Right lobe of liver (tissue), 6 donors: Measurements from ENCODE around the gene VMP1. TPM values are rescaled to one million over a fixed set of nuclear protein-coding genes. Genes with fewer than 3 reads are reported as not detected.
A peak's percentile ranks its signal among the peaks of the same experiment; 100 is the strongest.

Experiments used
- ATAC-seq, 4 donors: fragments of 200-7000 bp; cut with Tn5 transposase; one replicate each; pipeline ENCODE4 v1.9.1; 2020; ENCODE audit warnings: mild to moderate bottlenecking in 4 of 4, moderate library complexity in 4 of 4
- DNase-seq, 3 donors: peaks; one replicate each; pipeline ENCODE4 v3.0.0-alpha.2; 2020
- H3K27ac ChIP-seq, 3 donors: fragments of 200-600 bp; one replicate each; pipeline ENCODE4 v1.8.0; 2022
- H3K27me3 ChIP-seq, 2 donors: fragments of 200-600 bp; one replicate each; pipeline ENCODE4 v1.8.0; 2022
- H3K36me3 ChIP-seq, 4 donors: fragments of 200-600 bp; sonication (generic) in 1 of 4; one replicate each; pipeline versions ENCODE4 v1.5.1 to v1.8.0; 2017 to 2022; ENCODE audit warnings: control low read depth in 1 of 4
- H3K4me1 ChIP-seq, 4 donors: fragments of 200-600 bp; sonication (generic) in 1 of 4; one replicate each; pipeline versions ENCODE4 v1.5.1 to v1.8.0; 2017 to 2022; ENCODE audit warnings: control low read depth in 1 of 4
- H3K4me3 ChIP-seq, 3 donors: fragments of 200-600 bp; one replicate each; pipeline ENCODE4 v1.8.0; 2022
- H3K9me3 ChIP-seq, 4 donors: fragments of 200-600 bp; sonication (generic) in 1 of 4; one replicate each; pipeline versions ENCODE4 v1.5.1 to v1.8.0; 2017 to 2022; ENCODE audit warnings: control low read depth in 1 of 4
- POLR2A ChIP-seq: fragments of 450-650 bp; IDR thresholded peaks from one replicate; pipeline ENCODE4 v1.6.1; 2017; ENCODE audit warnings: antibody characterized with exemption, mild to moderate bottlenecking
- WGBS: methylation state at CpG from one replicate; pipeline ENCODE4 v1.1.6; 2018; ENCODE audit warnings: low coverage, low lambda C conversion rate; ENCODE audit not compliant: insufficient coverage; ENCODE audit errors: missing lambda C conversion rate; 5-methylcytosine and 5-hydroxymethylcytosine counted together
- intact Hi-C, 2 donors: fragments of 100-400 bp; cut with DNase I; formaldehyde crosslinking; loops; one replicate each; pipeline versions ENCODE4 v1.11.2 to v1.14.1; 2022
- total RNA-seq, 6 experiments: library from RNA; depleted of rRNA in 2 of 6; stranded (reverse); fragments of >200 nt in 2 of 6; fragmentation: NEBNext Ultra II Directional in 3 of 6; extraction: Animal tissue kit (Norgen Biotek cat#: 25700) in 3 of 6; gene quantifications; one replicate each; pipeline versions ENCODE4 v1.1.0 to v1.2.4, GENCODE V29; 2016 to 2023
- TF ChIP-seq, protein P1 (sequence below), 4 donors: fragments of 200-600 bp in 3 of 4; fragments of 450-650 bp in 1 of 4; IDR thresholded peaks; one replicate each; pipeline versions ENCODE4 v1.5.1 to v1.8.0; 2016 to 2022; ENCODE audit warnings: antibody characterized with exemption in 4 of 4, mild to moderate bottlenecking in 2 of 4
- donor health status: DM: no; HTN: yes; CAD: no.
- donor health status: DM: no; HTN: no; CAD: no.
- donor health status: DM: no; HTN: no; CAD: no.
- donor health status: DM: no; HTN: yes; CAD: no.
- donor health status: DM: no; HTN: yes; CAD: no.

The VMP1 gene
- total RNA-seq, 6 experiments from 2014 or later: 56.9 to 247 (median 160) TPM

DNA sequence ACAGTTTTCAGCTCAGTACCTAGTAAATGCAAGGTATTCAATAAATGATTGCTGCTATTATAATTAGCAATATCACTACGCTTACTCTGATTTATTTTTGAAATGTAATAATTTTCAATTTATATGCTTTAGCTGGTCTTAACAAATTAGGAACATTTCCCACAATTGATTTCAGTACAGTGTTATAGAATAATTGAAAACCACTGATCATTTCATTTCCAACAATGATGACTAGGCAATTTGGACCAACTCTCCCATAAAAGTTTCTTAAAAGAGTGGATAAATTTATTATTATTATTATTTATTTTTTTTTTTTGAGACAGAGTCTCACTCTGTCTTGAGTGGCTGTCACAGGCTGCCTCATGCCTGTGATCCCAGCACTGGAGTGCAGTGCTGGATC, 41.1 kb downstream of the VMP1 start:
- Histone ChIP-seq H3K9me3 (no peaks in the 10 kb centered on the region), H3K4me3 (no peak overlapping the region), H3K4me1 (peaks cover 0 to 8% (median 2%) of the 10 kb centered on the region in 4 donors), H3K27ac (no peak overlapping the region), H3K36me3 (peaks cover 0 to 2% (median 0%) of the 10 kb centered on the region in 4 donors), H3K27me3 (no peaks in the 10 kb centered on the region)
- intact Hi-C loops: no loop called here
- no peak for ATAC-seq
- 100% methylated on average over 1 of the region's 1 CpG for WGBS
- TF ChIP-seq, protein P1, sequence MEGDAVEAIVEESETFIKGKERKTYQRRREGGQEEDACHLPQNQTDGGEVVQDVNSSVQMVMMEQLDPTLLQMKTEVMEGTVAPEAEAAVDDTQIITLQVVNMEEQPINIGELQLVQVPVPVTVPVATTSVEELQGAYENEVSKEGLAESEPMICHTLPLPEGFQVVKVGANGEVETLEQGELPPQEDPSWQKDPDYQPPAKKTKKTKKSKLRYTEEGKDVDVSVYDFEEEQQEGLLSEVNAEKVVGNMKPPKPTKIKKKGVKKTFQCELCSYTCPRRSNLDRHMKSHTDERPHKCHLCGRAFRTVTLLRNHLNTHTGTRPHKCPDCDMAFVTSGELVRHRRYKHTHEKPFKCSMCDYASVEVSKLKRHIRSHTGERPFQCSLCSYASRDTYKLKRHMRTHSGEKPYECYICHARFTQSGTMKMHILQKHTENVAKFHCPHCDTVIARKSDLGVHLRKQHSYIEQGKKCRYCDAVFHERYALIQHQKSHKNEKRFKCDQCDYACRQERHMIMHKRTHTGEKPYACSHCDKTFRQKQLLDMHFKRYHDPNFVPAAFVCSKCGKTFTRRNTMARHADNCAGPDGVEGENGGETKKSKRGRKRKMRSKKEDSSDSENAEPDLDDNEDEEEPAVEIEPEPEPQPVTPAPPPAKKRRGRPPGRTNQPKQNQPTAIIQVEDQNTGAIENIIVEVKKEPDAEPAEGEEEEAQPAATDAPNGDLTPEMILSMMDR (IDR thresholded peaks at IDR 0.05): no peak
- no peak for DNase-seq

DNA sequence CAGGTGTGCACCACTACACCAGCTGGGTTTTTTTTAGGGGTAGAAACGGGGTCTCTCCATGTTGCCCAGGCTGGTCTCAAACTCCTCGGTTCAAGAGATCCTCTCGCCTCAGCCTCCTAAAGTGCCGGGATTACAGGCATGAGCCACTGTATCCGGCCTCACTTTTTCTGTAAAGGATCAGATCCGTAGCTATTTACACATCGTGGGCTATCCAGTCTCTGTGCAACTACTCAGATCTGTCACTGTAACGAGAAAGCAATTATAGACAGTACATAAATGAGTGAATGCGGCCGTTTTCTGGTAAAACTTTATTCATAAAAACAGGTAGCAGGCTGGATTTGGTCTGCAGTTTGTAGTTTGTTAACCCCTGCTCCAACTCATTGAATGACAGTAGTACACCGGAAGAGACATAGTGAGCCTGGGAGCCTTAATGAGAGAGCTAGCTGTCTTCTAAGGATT, 44.5 kb downstream of the VMP1 start:
- peaks cover 0 to 2% (median 0%) of the 10 kb centered on the region in 4 donors for H3K36me3 ChIP-seq
- WGBS: 77% methylated on average over 11 of the region's 11 CpGs
- H3K27me3 ChIP-seq: no peaks in the 10 kb centered on the region
- DNase-seq (no peak), ATAC-seq (no peak)
- TF ChIP-seq, protein P1 (IDR thresholded peaks at IDR 0.05): no peak
- TF ChIP-seq POLR2A: no peak
- peak overlapping the region; percentile 14 to 60 (median 58) for H3K27ac ChIP-seq
- no peaks in the 10 kb centered on the region for H3K9me3 ChIP-seq
- peaks cover 0 to 8% (median 2%) of the 10 kb centered on the region in 4 donors for H3K4me1 ChIP-seq
- no peak overlapping the region for H3K4me3 ChIP-seq
- intact Hi-C loops: no loop called here

DNA sequence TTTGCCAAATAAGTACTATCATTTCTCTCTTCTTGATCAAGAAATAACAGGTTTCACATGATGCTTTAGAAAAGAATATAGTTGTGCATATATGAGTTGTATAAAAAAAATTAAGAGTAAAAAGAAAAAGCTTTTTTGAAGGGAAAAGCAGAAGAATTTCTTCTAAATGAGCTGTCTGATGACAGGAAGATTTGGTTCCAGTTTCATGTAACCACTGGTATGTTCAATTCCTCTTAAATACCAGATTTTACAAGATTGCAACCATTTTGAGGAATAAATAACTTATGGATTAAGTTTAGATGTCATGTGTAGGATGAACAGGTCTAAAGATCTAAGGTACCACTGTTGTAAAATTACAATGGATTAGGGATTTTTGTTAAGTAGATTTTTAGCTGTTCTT, 45.0 kb downstream of the VMP1 start:
- TF ChIP-seq, protein P1 (IDR thresholded peaks at IDR 0.05): no peak
- TF ChIP-seq POLR2A: no peak
- intact Hi-C loops: no loop called here
- Histone ChIP-seq H3K4me1 (peaks cover 0 to 8% (median 2%) of the 10 kb centered on the region in 4 donors), H3K9me3 (no peaks in the 10 kb centered on the region), H3K27me3 (no peaks in the 10 kb centered on the region), H3K36me3 (peaks cover 0 to 2% (median 0%) of the 10 kb centered on the region in 4 donors), H3K27ac (peak overlapping the region in 2 of 3 donors; percentile 14 to 58), H3K4me3 (no peak overlapping the region)
- no peak for ATAC-seq
- no peak for DNase-seq

- ATAC-seq: no peak
- Histone ChIP-seq H3K27me3 (no peaks in the 10 kb centered on the region), H3K4me1 (peaks cover 0 to 8% (median 2%) of the 10 kb centered on the region in 4 donors), H3K9me3 (no peaks in the 10 kb centered on the region), H3K27ac (no peak overlapping the region), H3K36me3 (peaks cover 0 to 2% (median 0%) of the 10 kb centered on the region in 4 donors), H3K4me3 (no peak overlapping the region)
- no peak for TF ChIP-seq POLR2A
- TF ChIP-seq, protein P1 (IDR thresholded peaks at IDR 0.05): no peak
- intact Hi-C loops: no loop called here
- DNase-seq: no peak
- WGBS: 72% methylated on average over 7 of the region's 7 CpGs
Measured at GRCh38 chr17:59752922-59753321, 45.5 kb downstream of the VMP1 start.
